Inflammatory macrophage treated with lipopolysaccharide for 1 hour (primary cell): ENCODE results near the gene LGSN.
"Not testable (repeated sequence)": the region's sequence is repeated elsewhere in the genome, so short reads cannot be mapped to it uniquely, and the experiment has no call there.

Experiments used
- DNase-seq, 2 donors: peaks; one replicate each; pipeline ENCODE4 v3.0.0-alpha.2; 2020 to 2022

LGSN gene

GRCh38 chr6:63230027-63230426 lies 89.8 kb downstream of the LGSN start:
- DNase-seq = not testable (repeated sequence)

- not testable (repeated sequence) for DNase-seq
These were observed 91.6 kb downstream of the LGSN start for GRCh38 chr6:63227928-63228894.

GRCh38 chr6:63225987-63226386 lies 93.8 kb downstream of the LGSN start:
- not testable (repeated sequence) for DNase-seq
